Occipital lobe (tissue), 2 donors: ENCODE measurements around the gene GRM5. TPM values are rescaled to one million over a fixed set of nuclear protein-coding genes. Genes with fewer than 3 reads are reported as not detected.

Experiments
- DNase-seq: peaks from one replicate; lab custom pipeline; 2025; lab: John Stamatoyannopoulos, UW
- total RNA-seq: library from RNA; depleted of rRNA; stranded (reverse); fragments of >200 nt; gene quantifications from one replicate; pipeline ENCODE4 v1.2.3, GENCODE V29; 2014

GRM5 gene
- total RNA-seq, 1 donor from 2014 or later: 175 TPM

DNA sequence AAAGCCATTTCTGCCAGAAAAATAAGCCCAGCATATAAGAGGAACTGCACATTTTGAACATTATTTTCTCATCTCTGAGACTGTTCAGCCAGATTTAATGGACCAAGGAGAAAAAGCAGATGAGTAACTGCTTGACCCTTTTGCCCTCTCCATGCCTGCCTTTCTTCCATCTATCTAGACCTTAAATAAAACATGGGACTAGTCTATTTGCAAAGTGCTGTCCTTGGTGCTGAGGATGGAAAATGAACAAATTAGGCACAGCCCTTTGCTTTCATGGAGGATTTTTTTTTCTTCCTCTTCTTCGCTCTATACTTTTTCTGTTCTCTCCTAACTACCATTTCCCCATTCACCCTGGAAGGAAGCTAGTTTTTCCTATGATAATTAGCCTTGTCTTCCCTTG is 361.3 kb downstream of the GRM5 start:
- no peak for DNase-seq

DNA sequence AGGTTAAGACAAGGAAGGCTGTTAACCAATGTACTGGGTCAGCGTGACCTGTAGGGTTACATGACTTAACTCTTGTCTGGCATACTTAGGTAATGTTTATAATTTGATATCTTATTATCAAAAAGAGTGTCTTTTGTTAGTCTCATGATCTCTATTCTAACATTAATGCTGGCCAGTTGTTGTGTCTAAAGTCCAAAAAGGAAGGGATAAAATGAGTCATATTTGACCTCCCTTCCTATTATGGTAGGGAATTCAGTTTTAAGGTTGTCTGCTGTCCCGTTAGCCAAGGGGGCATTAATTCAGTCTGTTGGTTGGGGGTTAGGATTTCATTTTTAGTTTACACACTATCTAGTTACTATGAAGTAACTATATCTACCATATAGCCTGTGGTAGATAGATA is 364.0 kb downstream of the GRM5 start:
- DNase-seq: no peak

DNA sequence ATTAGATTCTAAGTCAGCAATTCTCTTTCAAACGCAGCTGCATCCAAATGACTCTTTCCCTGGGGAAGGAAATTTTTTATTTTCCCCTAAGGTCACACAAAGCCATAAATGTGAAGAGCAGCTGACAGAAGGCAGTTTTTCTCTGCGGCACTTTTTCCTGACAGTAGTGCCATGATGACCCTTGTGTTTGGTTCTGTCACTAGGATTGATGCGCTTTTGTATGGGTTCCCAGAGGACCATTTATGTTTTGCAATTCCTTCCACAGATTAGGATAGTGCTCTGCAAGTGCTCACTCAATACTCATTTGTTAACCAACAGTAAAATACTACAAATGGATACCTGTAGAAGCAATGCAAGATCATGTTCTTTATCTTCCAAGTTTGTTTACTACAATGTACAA is 368.6 kb downstream of the GRM5 start:
- DNase-seq: no peak

DNA sequence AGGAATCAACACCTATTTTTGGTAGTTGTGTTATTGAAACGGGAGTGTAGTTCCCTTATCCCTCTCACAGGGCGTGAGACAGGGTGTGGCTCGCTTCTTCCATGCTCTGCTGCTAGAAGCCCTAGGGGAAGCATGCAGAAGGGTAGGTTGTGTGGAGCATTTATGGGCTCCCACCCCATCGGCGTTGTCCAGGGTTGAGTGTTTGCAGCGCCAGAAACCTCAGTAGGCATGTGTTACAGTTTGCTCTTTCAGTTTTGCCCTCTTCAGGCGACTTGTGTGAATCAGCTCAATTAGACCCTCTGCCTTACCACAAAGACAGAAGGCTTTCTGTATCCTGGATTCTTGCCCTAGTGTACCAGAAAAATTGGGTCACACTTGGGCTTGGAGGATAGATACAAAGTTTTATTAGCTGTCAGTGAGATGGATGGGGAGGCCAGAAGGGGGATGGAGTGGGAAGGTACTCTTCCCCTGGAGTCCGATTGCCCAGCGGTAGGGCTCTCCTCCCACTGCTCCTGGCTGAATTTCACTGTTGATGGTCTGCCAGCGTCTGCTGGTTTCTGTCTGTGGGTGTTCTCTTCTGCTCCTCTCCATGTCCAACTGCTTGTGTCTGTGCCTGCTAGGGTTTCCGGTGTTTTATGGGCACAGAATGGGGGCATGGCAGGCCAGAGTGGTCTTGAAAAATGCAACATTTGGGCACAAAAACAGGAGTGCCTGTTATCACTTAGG is 369.9 kb downstream of the GRM5 start:
- DNase-seq: peak; percentile 28

- no peak for DNase-seq
These were observed 373.3 kb downstream of the GRM5 start for GRCh38 chr11:88692306-88693086.

- DNase-seq: no peak
These were observed 376.1 kb downstream of the GRM5 start for GRCh38 chr11:88689548-88690240.

DNA sequence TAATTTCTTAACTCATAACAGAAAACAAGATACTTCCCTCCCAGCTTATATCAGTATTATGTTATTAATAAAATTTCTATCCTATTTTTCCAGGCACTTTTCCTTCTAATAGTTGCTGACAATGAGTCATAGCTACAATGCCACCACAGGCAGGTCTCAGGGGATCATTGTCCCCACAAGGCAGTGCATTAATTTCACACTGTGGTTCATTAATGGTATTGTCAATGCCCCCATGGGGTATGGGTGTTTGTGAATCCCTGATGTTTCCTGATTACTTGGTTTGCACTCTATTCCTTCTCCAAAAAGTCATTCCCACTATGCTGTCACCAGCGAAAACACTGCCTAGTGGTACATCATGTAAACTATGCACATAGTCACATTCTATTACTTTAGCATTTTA is 382.8 kb downstream of the GRM5 start:
- DNase-seq: no peak

- no peak for DNase-seq
These were observed 385.0 kb downstream of the GRM5 start for GRCh38 chr11:88680806-88681205.

GRCh38 chr11:88666364-88666763 is 399.4 kb downstream of the GRM5 start:
- DNase-seq: no peak

DNA sequence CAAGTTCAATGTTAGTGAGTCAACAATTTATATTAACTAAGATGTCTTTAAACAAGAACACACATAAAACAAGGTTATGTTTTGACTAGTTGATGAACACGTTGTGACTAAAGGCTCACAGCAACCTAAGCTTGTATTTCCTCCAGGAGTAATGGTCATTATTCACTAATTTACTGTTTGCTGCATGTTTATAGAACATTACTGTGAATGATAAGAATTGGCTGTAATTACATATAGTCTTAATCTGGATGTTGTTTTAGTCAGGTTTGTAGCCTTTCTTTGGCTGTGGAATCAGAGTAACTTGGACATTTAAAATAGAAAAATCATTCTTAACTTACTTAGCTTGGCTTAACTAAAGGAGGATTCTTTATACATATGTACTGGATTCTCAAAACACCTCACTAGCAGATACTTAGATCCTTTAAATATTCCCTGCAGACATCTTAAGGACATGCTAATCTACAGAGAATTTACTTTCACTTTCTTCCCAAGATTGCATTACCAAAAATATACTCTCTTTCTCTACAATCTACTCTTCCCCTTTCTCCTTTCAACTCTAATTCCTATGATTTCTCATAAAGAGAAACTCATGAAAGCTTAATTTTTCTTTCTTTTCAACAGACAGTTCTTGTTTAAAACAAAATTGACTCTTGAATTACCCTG is 408.6 kb downstream of the GRM5 start:
- DNase-seq: no peak

- DNase-seq: no peak
These were observed 409.5 kb downstream of the GRM5 start for GRCh38 chr11:88656283-88656682.

DNA sequence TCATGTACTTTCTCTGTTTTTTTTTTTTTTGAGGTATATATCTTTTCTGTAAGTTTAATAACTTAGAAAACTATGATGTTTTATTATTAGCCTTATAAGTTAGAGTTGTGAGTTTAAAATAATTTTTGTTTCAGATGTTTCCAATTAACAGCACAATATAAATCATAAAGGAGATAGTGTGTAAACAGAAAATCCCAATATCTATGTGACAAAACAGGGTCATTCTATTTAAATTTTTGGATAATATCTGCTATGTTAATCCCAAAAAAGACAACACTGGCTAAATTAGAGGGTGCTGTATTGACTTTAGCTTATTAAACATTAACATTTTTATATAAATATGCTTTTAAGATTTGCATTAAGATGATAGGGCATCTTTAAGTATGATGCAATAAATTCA is 410.1 kb downstream of the GRM5 start:
- DNase-seq: no peak

DNA sequence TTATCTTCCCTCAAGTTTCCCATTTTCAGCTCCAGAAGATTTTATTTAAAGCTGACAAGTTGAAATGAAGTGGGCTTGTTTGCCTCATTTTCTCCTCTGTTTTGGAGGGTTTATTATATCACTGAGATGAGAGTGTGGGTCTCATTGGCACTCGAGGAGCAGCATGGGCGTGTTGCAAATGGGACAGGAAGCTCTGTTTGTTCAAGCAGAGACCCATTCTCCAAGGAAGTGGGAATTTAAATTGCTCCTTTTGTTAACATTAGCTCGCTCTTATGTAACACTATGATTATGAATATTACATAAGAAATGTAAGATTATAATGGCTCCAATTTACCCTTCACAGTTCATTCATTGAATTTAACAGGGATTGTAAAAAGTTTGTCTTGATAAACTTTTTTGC is 410.6 kb downstream of the GRM5 start:
- DNase-seq: no peak

DNA sequence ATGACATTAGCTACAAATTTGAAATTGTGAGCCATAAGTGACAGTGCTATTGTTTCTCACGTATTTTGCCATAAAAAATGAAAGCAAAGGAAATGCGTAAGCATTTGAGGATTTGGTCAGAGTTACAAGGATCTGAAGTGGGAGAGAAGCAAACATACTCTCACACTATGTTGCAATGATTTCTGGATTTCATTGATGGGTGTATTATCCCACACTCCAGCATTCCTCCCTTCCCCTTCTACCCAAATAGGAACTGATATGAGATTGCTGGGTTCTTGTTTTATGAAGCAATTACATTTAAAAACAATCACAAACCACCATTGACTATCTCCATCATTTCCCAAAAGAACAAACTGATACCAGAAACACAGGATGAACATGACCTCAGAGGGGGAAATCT is 414.2 kb downstream of the GRM5 start:
- DNase-seq: no peak

DNA sequence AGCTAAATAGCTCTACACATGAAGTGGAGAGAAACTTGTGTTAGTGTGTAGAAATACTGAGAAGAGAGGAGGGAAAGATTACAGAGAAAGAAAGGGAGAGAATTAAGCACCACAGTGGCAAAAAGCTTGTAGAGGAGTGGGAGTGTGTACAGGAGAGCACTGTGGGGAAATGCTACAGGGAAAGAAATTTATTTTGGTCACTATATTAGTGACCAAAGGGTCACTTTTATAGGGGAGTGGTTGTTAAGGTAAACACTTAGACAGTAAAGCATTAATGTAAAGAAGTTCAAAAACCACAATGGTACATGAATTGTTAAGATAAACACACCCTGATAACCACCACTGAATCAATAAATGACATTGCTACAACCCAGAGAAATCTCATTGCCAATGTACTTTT is 421.1 kb downstream of the GRM5 start:
- DNase-seq: no peak

DNA sequence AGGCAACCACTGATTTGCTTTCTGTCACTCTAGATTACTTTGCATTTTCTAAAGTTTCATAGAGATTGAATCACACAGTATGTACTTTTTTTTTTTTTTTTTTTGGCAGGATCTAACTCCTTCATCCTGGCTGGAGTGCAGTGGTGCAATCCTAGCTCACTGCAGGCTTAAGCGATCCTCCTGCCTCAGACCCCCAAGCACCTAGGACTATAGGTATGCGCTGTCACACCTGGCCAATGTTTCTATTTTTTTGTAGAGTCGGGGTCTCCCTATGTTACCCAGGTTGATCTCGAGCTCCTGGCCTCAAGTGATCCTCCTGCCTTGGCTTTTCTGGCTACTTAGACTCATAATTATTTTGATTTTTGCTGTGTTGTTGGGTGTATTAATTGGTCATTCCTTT is 433.6 kb downstream of the GRM5 start:
- no peak for DNase-seq

GRCh38 chr11:88631497-88631896 is 434.3 kb downstream of the GRM5 start:
- DNase-seq: no peak

DNA sequence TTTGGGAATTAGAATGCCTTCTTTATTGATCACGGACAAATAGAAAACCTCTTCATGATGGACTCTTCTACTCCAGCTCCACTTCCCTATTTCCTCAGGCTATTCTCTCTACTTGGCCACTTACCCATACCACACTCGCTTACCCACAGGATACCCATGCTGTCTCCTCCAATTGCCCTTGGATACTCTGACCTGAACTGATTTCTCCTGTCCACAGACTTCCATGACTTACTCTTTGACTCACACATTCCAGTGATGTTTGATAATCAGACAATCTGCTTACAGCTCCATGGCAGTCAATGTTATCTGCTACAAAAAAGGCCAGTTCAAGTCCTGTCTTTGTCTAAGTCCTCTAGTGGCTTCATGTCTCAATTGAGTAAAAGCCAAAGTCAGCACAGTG is 436.3 kb downstream of the GRM5 start:
- DNase-seq: no peak

GRCh38 chr11:88626216-88626615 is 439.6 kb downstream of the GRM5 start:
- DNase-seq: no peak

DNA sequence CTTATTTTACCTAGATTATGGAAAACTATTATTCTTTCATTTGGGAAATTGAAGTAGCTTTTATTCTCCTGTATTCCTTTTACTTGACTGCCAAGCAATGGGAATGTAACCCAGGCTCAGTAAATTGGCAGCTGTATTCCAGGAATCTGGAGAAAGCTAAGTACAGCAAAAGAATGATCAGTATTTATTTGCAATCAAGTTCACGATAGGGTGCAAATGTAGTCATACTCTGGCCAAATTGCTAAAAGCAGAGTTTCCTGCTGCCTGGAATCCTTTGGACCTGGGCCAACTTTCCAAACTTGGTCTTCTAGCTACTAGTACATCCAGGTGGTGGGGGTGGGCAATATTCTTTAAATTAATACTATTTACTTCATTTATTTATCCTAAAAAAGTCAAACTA is 442.3 kb downstream of the GRM5 start:
- DNase-seq: no peak

DNA sequence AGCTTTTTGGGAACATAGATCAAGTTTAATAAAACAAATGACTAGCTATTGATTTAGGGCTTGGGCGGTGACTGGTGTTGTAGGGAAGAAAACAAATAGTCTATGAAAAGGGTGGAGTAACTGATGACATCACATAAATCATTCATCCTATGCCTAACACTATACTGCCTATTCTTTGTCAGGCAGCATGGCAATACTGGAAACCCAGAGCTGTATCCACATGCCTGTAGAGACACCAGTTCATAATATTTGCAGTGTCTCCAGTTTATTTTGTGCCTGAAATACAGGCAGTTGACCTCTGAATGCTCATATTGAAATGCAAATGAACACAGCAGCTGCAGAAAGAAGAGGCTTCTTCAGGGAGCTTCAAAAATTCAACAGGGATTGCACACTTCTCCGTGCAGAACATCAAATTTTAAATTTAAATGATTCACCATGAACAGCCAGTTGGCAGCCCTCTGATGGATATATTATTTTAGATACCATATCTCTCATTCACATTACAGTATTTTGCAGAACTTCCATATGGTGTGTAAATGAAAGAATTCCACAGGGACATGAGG is 445.1 kb downstream of the GRM5 start:
- no peak for DNase-seq
